GM12874 (cell line): ENCODE measurements around the gene DOCK9.

Source experiments
- TF ChIP-seq, protein P1 (sequence below): IDR thresholded peaks from 2 replicates; pipeline ENCODE4 v1.5.1; 2011; ENCODE audit warnings: low read depth, mild to moderate bottlenecking, control low read depth, low read length, moderate library complexity; ENCODE audit not compliant: insufficient read depth

Gene DOCK9

DNA sequence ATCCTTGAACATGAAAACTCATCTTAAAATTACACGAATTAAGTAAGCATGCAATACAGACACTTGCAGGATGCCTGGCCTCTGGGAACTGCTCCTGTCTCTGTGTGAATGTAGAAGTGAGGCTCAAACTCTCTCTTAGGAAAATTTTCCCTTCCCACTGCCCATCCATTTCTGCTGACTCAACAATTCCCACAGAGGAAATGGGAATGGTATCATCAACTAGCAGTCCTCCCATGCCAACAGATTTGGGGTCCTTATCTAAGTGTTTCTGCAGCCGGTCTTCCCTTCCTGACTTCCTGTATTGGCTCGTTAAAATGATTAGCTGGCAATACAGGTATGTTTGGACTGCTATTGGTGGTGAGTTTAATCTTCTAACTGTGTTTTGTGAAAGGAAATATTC lies 85.8 kb downstream of the DOCK9 start:
- TF ChIP-seq, protein P1, sequence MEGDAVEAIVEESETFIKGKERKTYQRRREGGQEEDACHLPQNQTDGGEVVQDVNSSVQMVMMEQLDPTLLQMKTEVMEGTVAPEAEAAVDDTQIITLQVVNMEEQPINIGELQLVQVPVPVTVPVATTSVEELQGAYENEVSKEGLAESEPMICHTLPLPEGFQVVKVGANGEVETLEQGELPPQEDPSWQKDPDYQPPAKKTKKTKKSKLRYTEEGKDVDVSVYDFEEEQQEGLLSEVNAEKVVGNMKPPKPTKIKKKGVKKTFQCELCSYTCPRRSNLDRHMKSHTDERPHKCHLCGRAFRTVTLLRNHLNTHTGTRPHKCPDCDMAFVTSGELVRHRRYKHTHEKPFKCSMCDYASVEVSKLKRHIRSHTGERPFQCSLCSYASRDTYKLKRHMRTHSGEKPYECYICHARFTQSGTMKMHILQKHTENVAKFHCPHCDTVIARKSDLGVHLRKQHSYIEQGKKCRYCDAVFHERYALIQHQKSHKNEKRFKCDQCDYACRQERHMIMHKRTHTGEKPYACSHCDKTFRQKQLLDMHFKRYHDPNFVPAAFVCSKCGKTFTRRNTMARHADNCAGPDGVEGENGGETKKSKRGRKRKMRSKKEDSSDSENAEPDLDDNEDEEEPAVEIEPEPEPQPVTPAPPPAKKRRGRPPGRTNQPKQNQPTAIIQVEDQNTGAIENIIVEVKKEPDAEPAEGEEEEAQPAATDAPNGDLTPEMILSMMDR, result no peak

DNA sequence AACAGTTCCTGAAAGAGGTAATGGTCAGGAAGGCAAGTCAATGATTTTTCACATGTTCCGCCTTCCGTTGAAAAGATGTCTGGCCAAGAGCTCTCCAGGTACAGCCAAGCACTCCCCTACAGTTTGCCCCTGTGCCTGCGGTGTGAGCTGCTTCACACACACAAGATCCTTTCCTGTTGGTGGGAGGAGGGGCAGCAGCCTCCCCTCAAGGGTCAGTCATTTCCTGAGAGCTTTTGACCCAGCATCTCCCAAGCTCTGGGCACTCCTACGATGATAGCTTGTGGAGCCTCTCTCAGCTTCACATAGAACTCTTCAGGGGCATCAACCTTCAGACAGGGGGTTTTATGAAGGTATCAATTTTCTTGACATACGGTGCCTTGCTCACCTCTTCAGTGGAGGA lies 86.9 kb downstream of the DOCK9 start:
- TF ChIP-seq, protein P1, result no peak

DNA sequence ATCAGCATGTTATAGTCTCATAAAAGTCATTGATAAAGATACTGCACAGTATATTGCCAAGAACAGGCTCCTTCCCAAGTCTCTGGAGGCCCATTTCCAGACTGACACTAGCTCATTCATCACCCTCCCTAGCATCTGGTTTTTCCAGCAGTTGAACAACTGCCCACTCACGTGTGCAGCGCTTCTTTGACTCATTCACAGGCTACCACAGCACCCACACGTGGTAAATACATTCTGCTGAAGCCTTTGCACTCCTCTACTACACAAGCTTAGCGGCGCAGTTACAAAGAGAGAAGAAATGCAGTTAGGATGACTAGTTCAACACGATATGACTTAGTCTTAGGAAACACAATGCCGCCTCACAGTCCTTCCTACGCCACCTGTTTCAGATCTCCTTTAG lies 87.7 kb downstream of the DOCK9 start:
- TF ChIP-seq, protein P1, result no peak

DNA sequence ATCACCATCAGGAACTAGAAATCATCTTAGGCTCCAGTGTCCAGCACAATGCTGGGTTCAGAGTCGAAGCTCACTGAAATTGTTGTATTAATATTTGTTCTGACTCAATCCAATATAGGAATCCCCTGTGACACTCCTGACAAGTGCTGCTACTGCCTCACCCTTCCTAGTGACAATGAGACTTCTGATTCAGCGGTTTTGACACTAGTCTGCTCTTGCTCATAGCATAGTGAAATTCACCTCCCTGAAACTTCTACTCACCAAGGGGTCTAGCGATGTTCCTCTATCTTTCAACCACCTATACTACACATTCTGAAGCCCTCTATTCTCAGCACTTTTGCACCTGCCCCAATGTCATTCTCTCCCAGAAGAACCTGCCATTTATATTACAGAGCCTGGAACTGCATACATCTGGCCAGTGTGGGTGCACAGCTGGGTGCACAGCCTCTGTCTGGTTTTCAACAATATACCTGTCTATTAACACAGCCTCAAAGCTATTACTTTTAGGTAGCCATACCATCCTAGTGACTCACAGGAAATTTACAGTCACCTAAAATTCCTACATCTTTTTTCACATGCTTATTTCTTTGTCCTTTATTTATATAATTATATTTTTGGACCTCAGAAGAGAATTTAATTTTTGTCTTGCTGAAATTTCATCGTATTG lies 88.3 kb downstream of the DOCK9 start:
- TF ChIP-seq, protein P1, result no peak

DNA sequence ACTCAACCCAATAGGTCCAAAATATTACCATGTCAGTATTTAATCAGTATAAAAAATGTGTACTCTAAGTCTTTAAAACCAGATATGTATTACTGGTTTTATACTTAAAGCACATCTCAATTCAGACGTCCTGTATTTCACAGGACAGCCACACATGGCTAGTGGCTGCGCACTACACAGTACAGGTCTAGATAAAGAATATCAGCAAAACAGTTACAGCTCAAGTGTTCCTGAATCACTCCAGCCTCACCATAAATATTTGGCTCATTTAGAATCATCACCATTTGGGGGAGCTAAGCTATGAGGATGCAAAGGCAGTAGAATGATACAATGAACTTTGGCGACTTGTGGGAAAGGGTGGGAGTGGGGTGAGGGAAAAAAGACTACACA lies 89.0 kb downstream of the DOCK9 start:
- TF ChIP-seq, protein P1, result no peak

DNA sequence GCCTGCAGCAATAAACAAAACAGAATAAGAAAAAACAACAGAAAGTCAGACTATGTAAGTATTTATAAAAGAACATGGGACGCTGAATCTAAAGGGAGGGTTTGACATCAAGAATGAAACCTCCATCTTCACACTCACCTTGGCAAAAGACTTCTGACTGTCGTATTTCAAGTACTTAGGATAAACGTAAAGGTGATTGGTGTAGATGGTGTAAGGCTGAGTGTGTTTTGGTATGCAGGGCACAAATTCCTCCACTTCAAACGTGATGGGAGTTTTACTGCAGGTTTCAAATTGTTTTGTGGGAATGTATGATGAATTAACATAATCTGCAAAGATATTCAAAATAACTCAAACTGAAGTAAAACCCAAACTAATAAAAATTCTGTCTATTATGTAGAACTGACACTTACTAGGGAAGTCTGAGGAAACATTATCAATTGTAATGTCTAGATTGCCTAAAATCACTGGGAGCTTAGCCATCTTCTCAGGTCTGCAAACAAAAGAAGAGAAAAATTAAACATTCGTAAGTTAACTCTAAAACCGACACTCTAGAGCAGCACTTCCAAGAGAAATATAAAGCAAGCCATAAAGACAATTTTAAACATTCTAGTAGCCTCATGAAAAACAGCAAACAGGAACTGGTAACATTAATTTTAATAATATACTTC lies 89.5 kb downstream of the DOCK9 start:
- TF ChIP-seq, protein P1, result no peak

DNA sequence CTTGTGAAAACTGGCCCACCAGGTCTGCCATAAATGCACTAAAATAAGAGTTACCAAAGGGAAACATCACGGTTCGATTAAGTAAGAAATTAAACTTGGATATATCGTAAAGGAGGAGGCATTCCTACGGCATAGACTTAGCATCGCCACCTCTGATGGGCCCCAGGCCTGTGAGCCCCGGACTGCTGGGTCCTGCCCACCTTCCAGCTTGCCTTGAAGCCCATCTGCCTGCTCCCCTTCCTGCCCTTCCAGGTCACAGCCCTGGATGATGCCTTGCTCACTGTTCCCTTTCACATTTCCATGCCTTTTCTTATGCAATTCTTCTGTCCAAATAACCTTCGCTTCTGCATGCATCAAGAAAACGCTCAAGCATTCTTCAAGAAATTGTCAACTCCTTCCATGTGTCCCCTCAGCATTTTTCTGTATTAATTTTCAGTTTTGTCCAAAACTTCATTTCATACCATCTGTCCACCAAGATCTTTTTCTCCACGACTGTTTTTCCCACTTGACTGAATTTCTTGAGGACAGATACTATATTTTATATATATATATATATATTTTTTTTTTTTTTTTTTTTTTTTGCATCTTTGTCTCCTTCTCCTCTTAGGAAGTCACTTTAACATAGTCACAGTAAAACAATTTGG lies 91.2 kb downstream of the DOCK9 start:
- TF ChIP-seq, protein P1, result no peak
